HepG2 (cell line): ENCODE data around the gene TAAR5. TPM values are rescaled to one million over a fixed set of nuclear protein-coding genes. Genes with fewer than 3 reads are reported as not detected.

Experiments used
- ATAC-seq: fragments of 200-7000 bp; cut with Tn5 transposase; 3 replicates; pipeline ENCODE4 v1.9.1; 2020; ENCODE audit warnings: mild to moderate bottlenecking, moderate library complexity
- BruUV-seq: library from RNA; stranded (reverse); fragments of 400-500 nt; replicated peaks from 2 replicates; lab custom pipeline; 2021; lab: Mats Ljungman, UMichigan
- CTCF ChIA-PET: fragments of 300-600 bp; formaldehyde crosslinking; extraction: SDS; loops from one replicate; lab custom pipeline; 2021; ENCODE audit warnings: low total read pairs, inconsistent platforms, low intra/inter-chr PET ratio; lab: Yijun Ruan, JAX
- POLR2A ChIA-PET: fragments of 350-600 bp; sonication (Branson Sonifier 250); formaldehyde crosslinking; loops from one replicate; lab custom pipeline; 2020; ENCODE audit warnings: antibody characterized with exemption, inconsistent platforms; lab: Yijun Ruan, JAX
- DNase-seq: peaks from one replicate; pipeline ENCODE4 v3.0.0-alpha.2; 2015; ENCODE audit warnings: low spot score
- FAIRE-seq: peaks from 3 replicates; lab custom pipeline; 2011; peaks lifted over from hg19 to GRCh38; lab: Jason Lieb, UNC
- H2AFZ ChIP-seq: one replicate; pipeline ENCODE4 v1.6.1; 2011; ENCODE audit warnings: low read length, inconsistent platforms
- H3K27ac ChIP-seq: fragments of 300-600 bp; 3 replicates; pipeline ENCODE4 v1.8.0; 2011; ENCODE audit warnings: mixed run types, mild to moderate bottlenecking, mixed read lengths, low read length, inconsistent platforms; ENCODE audit not compliant: insufficient read depth; ENCODE audit errors: extremely low read length
- H3K27me3 ChIP-seq, 2 experiments: fragments of 200-600 bp in 1 of 2; 2 replicates in 1 of 2; 3 replicates in 1 of 2; pipeline versions ENCODE4 v1.6.0 to v1.8.0; 2011; ENCODE audit warnings: low read length in 2 of 2, mild to moderate bottlenecking in 2 of 2, moderate library complexity in 2 of 2, inconsistent platforms in 1 of 2; ENCODE audit not compliant: insufficient read depth in 2 of 2, control insufficient read depth in 1 of 2
- H3K36me3 ChIP-seq, 2 experiments: fragments of 200-600 bp in 1 of 2; replicated peaks in 1 of 2; 2 replicates in 1 of 2; 3 replicates in 1 of 2; pipeline versions ENCODE4 v1.5.1 to v1.8.0; 2011; ENCODE audit warnings: low read length in 2 of 2, inconsistent platforms in 1 of 2; ENCODE audit not compliant: insufficient read depth in 2 of 2, control insufficient read depth in 1 of 2
- H3K4me1 ChIP-seq: 2 replicates; pipeline ENCODE4 v1.5.1; 2012; ENCODE audit warnings: low read length, inconsistent platforms; ENCODE audit not compliant: insufficient read depth
- H3K4me2 ChIP-seq: 2 replicates; pipeline ENCODE4 v1.6.0; 2011; ENCODE audit warnings: low read depth, low read length, inconsistent platforms
- H3K4me3 ChIP-seq, 3 experiments: fragments of 200-600 bp in 1 of 3; sonication (generic), shearing (Covaris generic) in 1 of 3; replicated peaks in 1 of 3; 2 replicates each; pipeline ENCODE4 v1.5.1; 2011 to 2016; ENCODE audit warnings: low read length in 3 of 3, inconsistent platforms in 2 of 3, low read depth in 2 of 3, mild to moderate bottlenecking in 2 of 3, control low read depth in 1 of 3, mixed read lengths in 1 of 3; ENCODE audit not compliant: insufficient read depth in 1 of 3
- H3K79me2 ChIP-seq: one replicate; pipeline ENCODE4 v1.6.1; 2011; ENCODE audit warnings: low read length, inconsistent platforms; ENCODE audit not compliant: insufficient read depth
- H3K9ac ChIP-seq: 2 replicates; pipeline ENCODE4 v1.6.0; 2011; ENCODE audit warnings: mild to moderate bottlenecking, low read depth, low read length, inconsistent platforms; ENCODE audit not compliant: insufficient read depth
- H3K9me3 ChIP-seq: 2 replicates; pipeline ENCODE4 v1.5.1; 2012; ENCODE audit warnings: mild to moderate bottlenecking, low read length
- H4K20me1 ChIP-seq: 2 replicates; pipeline ENCODE4 v1.6.0; 2011; ENCODE audit warnings: inconsistent platforms, mild to moderate bottlenecking, low read length, moderate library complexity; ENCODE audit not compliant: insufficient read depth
- EP300 ChIP-seq, 3 experiments: sonication (generic) in 1 of 3; formaldehyde crosslinking in 1 of 3; IDR thresholded peaks; 2 replicates each; pipeline versions ENCODE4 v1.5.1 to v1.6.1; 2011 to 2020; ENCODE audit warnings: low read depth in 2 of 3, low read length in 2 of 3, borderline replicate concordance in 1 of 3, improper control_type of control experiment in 1 of 3, mild to moderate bottlenecking in 1 of 3, missing genetic modification reagents in 1 of 3, moderate library complexity in 1 of 3
- JUND ChIP-seq: sonication (generic); formaldehyde crosslinking; IDR thresholded peaks from 2 replicates; pipeline ENCODE4 v1.8.0; 2022; ENCODE audit warnings: mild to moderate bottlenecking, missing genetic modification reagents
- NCOA1 ChIP-seq: sonication (generic); formaldehyde crosslinking; IDR thresholded peaks from 2 replicates; pipeline ENCODE4 v1.9.0; 2021; ENCODE audit warnings: missing genetic modification reagents
- NFAT5 ChIP-seq: sonication (generic); formaldehyde crosslinking; IDR thresholded peaks from 2 replicates; pipeline ENCODE4 v1.4.0; 2020; ENCODE audit warnings: missing genetic modification reagents
- RFXAP ChIP-seq: sonication (generic); formaldehyde crosslinking; IDR thresholded peaks from 2 replicates; pipeline ENCODE4 v1.4.0; 2020; ENCODE audit warnings: missing genetic modification reagents, borderline replicate concordance
- THAP8 ChIP-seq: sonication (generic); formaldehyde crosslinking; IDR thresholded peaks from 2 replicates; pipeline ENCODE4 v1.5.1; 2020; ENCODE audit warnings: missing genetic modification reagents, mild to moderate bottlenecking, borderline replicate concordance
- ZBTB7A ChIP-seq: sonication (generic); formaldehyde crosslinking; IDR thresholded peaks from 2 replicates; pipeline ENCODE4 v1.8.0; 2022; ENCODE audit warnings: mild to moderate bottlenecking, missing genetic modification reagents
- ZKSCAN8 ChIP-seq: IDR thresholded peaks from 2 replicates; pipeline ENCODE4 v1.6.1; 2016; ENCODE audit warnings: borderline replicate concordance, missing genetic modification reagents, missing compliant biosample characterization
- ZNF10 ChIP-seq: sonication (generic); formaldehyde crosslinking; IDR thresholded peaks from 2 replicates; pipeline ENCODE4 v1.4.0; 2020; ENCODE audit warnings: mild to moderate bottlenecking, low read depth, missing genetic modification reagents, borderline replicate concordance
- ZNF20 ChIP-seq: sonication (generic); formaldehyde crosslinking; IDR thresholded peaks from 2 replicates; pipeline ENCODE4 v1.4.0; 2020; ENCODE audit warnings: mild to moderate bottlenecking, moderate library complexity, missing genetic modification reagents
- ZNF790 ChIP-seq: sonication (generic); formaldehyde crosslinking; IDR thresholded peaks from 2 replicates; pipeline ENCODE4 v1.8.0; 2022; ENCODE audit warnings: missing genetic modification reagents, mild to moderate bottlenecking, borderline replicate concordance
- ZZZ3 ChIP-seq: sonication (generic); formaldehyde crosslinking; IDR thresholded peaks from 2 replicates; pipeline ENCODE4 v1.4.0; 2020; ENCODE audit warnings: missing genetic modification reagents, mild to moderate bottlenecking, borderline replicate concordance
- WGBS: methylation state at CpG from one replicate; pipeline ENCODE4 v1.1.6; 2017; ENCODE audit warnings: low lambda C conversion rate; 5-methylcytosine and 5-hydroxymethylcytosine counted together
- in situ Hi-C: cut with HindIII; loops from 2 replicates; pipeline ENCODE4 v1.10.0; 2017; ENCODE audit warnings: low pct_unique_long_range_greater_than_20kb; ENCODE audit not compliant: extremely low pct_ligation_motif_present
- intact Hi-C: fragments of 100-400 bp; cut with micrococcal nuclease; formaldehyde crosslinking; loops from one replicate; pipeline ENCODE4 v1.10.0; 2022; ENCODE audit not compliant: unreplicated experiment
- polyA plus RNA-seq, 8 experiments: library from polyadenylated mRNA; depleted of rRNA in 3 of 8; stranded (reverse) in 7 of 8; unstranded in 1 of 8; fragments of >200 nt; fragmentation: Illumina TruSeq in 4 of 8; extraction: Trizol in 4 of 8; gene quantifications; 2 replicates each; pipeline versions ENCODE4 v1.2.1 to v1.2.3, GENCODE V29; 2011 to 2016; ENCODE audit warnings: low read depth in 4 of 8, missing spikeins in 1 of 8, mixed read lengths in 1 of 8; ENCODE audit not compliant: insufficient read depth in 1 of 8
- total RNA-seq, 5 experiments: library from RNA; depleted of rRNA; stranded (reverse); fragments of >200 nt; fragmentation: Illumina TruSeq; extraction: Trizol; gene quantifications; 2 replicates each; pipeline ENCODE4 v1.2.3, GENCODE V29; 2016; ENCODE audit warnings: low read depth in 1 of 5

TAAR5 gene
- total and polyA plus RNA-seq, 2 of the 13 experiments (the other 11 are each of a cell fraction or from before 2014, with no cell fraction given): not detected

- Histone ChIP-seq H3K27ac (no peak within 1 kb of the TSS), H3K4me2 (no peak within 1 kb of the TSS), H3K9me3 (no peaks in the 10 kb centered on the region), H2AFZ (no peak within 1 kb of the TSS), H3K9ac (no peak within 1 kb of the TSS), H3K79me2 (no peaks in the 10 kb centered on the region), H4K20me1 (no peaks in the 10 kb centered on the region; the same call in 1 of the 2 replicates), H3K27me3 (no peaks in the 10 kb centered on the region; a peak in 1 of 5 replicates), H3K4me1 (no peaks in the 10 kb centered on the region), H3K4me3 (no peak within 1 kb of the TSS), H3K36me3 (no peaks in the 10 kb centered on the region)
- in situ Hi-C loops: no loop called here
- ATAC-seq (no peak), FAIRE-seq (no peak), DNase-seq (no peak)
- BruUV-seq: no TSS peak
- ChIA-PET CTCF (no interaction called here), POLR2A (no interaction called here)
- 51% methylated on average over 15 of the region's 15 CpGs for WGBS
- TF ChIP-seq ZNF20 (CRISPR knock-in tag): no peak
- no peak for TF ChIP-seq ZKSCAN8 (CRISPR knock-in tag)
- no peak for TF ChIP-seq RFXAP (CRISPR knock-in tag)
- TF ChIP-seq ZNF10: no peak
- TF ChIP-seq ZBTB7A (CRISPR knock-in tag): no peak
- intact Hi-C loops: no loop called here
Measured at GRCh38 chr6:132570221-132570777, 19.2 kb downstream of the TAAR5 start, which contains the start of gene TAAR6. Gene TAAR6 (plus strand): TSS chr6:132570322. CDS start chr6:132570322, 0 bp downstream.

GRCh38 chr6:132569170-132569569 is 20.4 kb downstream of the TAAR5 start:
- intact Hi-C loops (no loop called here), in situ Hi-C loops (no loop called here)
- H3K9ac ChIP-seq: no peak overlapping the region
- H3K27me3 ChIP-seq: no peaks in the 10 kb centered on the region; a peak in 1 of 5 replicates
- DNase-seq (no peak), FAIRE-seq (no peak), ATAC-seq (no peak)
- BruUV-seq: no TSS peak
- no peaks in the 10 kb centered on the region; the same call in 1 of the 2 replicates for H4K20me1 ChIP-seq
- POLR2A ChIA-PET: no interaction called here
- H3K79me2 ChIP-seq: no peaks in the 10 kb centered on the region
- CTCF ChIA-PET: no interaction called here
- H2AFZ ChIP-seq: no peak overlapping the region
- H3K27ac ChIP-seq: no peak overlapping the region
- no peaks in the 10 kb centered on the region for H3K9me3 ChIP-seq
- H3K36me3 ChIP-seq: no peaks in the 10 kb centered on the region
- H3K4me1 ChIP-seq: no peaks in the 10 kb centered on the region
- 41% methylated on average over 4 of the region's 4 CpGs for WGBS
- no peak overlapping the region for H3K4me3 ChIP-seq
- no peak overlapping the region for H3K4me2 ChIP-seq
- TF ChIP-seq JUND (CRISPR knock-in tag): no peak
- TF ChIP-seq NFAT5 (CRISPR knock-in tag): no peak
- no peak for TF ChIP-seq ZZZ3 (CRISPR knock-in tag)
- no peak for TF ChIP-seq ZNF20 (CRISPR knock-in tag)
- no peak for TF ChIP-seq ZNF790 (CRISPR knock-in tag)
- TF ChIP-seq EP300 (IDR thresholded peaks at IDR 0.05; ENCODE audit: low read depth in 2 of 2, low read length in 2 of 2): no peak
- no peak for TF ChIP-seq EP300 (CRISPR knock-in tag; IDR thresholded peaks at IDR 0.05; ENCODE audit: borderline replicate concordance)
- TF ChIP-seq NCOA1 (CRISPR knock-in tag): no peak
- no peak for TF ChIP-seq THAP8 (CRISPR knock-in tag)
